ENCODE measurements around the gene KPTN. TPM values are rescaled to one million over a fixed set of nuclear protein-coding genes. Genes with fewer than 3 reads are reported as not detected.

The KPTN gene
- total and polyA plus RNA-seq, 2 experiments from 2014 or later: 3.1 to 9.6 TPM

GRCh38 chr19:47510516-47511127 is 26.6 kb upstream of the KPTN start:
- H3K4me3 ChIP-seq: no peak overlapping the region
- DNase-seq: no peak
- H3K27ac ChIP-seq: no peak overlapping the region
- peaks cover 31% of the 10 kb centered on the region for H3K4me1 ChIP-seq (ENCODE audit: insufficient read depth)
- no peaks in the 10 kb centered on the region for H4K20me1 ChIP-seq (ENCODE audit: insufficient read depth)
- 77 to 79% methylated on average over 12 of the region's 12 CpGs for WGBS, 2 experiments (ENCODE audit: low coverage in 1 of 2, low lambda C conversion rate in 2 of 2, missing lambda C conversion rate in 2 of 2)
- no peaks in the 10 kb centered on the region for H3K27me3 ChIP-seq (replicated peaks; ENCODE audit: insufficient read depth)
- TF ChIP-seq EZH2phosphoT487 (IDR thresholded peaks at IDR 0.05; ENCODE audit: insufficient read depth, low read depth): no peak
- no peak for TF ChIP-seq EZH2 (IDR thresholded peaks at IDR 0.05; ENCODE audit: insufficient read depth, poor library complexity, severe bottlenecking)
- no peaks in the 10 kb centered on the region for H3K9me2 ChIP-seq (ENCODE audit: insufficient read depth)
- H3F3A ChIP-seq (ENCODE audit: insufficient read depth): peaks cover 11% of the 10 kb centered on the region; the same call in 1 of the 2 replicates
- H3K9ac ChIP-seq: no peak overlapping the region
- 0 out of 2 replicates have a peak, but pooled peaks cover 4% of the 10 kb centered on the region for H3K36me3 ChIP-seq (ENCODE audit: low read depth)
- H3K4me2 ChIP-seq (ENCODE audit: unreplicated experiment): no peak overlapping the region
- H2AFZ ChIP-seq: no peak overlapping the region
- in situ Hi-C loops (cut with MboI): no loop called here
- H3K79me2 ChIP-seq (ENCODE audit: insufficient read depth): peaks cover 92% of the 10 kb centered on the region
- H3K9me3 ChIP-seq (ENCODE audit: low read depth): no peaks in the 10 kb centered on the region

- WGBS, 2 experiments (ENCODE audit: low coverage in 1 of 2, low lambda C conversion rate in 2 of 2, missing lambda C conversion rate in 2 of 2): 57 to 60% methylated on average over 8 of the region's 8 CpGs
- H3K4me3 ChIP-seq: no peak overlapping the region
- no peaks in the 10 kb centered on the region for H4K20me1 ChIP-seq (ENCODE audit: insufficient read depth)
Observed at GRCh38 chr19:47509973-47510372, 26.0 kb upstream of the KPTN start.

GRCh38 chr19:47509170-47509847 is 25.3 kb upstream of the KPTN start:
- peak overlapping the region; percentile 12 for H3K4me2 ChIP-seq (ENCODE audit: unreplicated experiment)
- H3K9me3 ChIP-seq (ENCODE audit: low read depth): no peaks in the 10 kb centered on the region
- H3K27ac ChIP-seq: no peak overlapping the region
- peaks cover 31% of the 10 kb centered on the region for H3K4me1 ChIP-seq (ENCODE audit: insufficient read depth)
- WGBS, 2 experiments (ENCODE audit: low coverage in 1 of 2, low lambda C conversion rate in 2 of 2, missing lambda C conversion rate in 2 of 2): 84% methylated on average over 20 of the region's 20 CpGs
- H3K4me3 ChIP-seq: no peak overlapping the region
- no peak overlapping the region for H2AFZ ChIP-seq
- no peaks in the 10 kb centered on the region for H3K27me3 ChIP-seq (replicated peaks; ENCODE audit: insufficient read depth)
- peaks cover 14% of the 10 kb centered on the region; the same call in 1 of the 2 replicates for H3F3A ChIP-seq (ENCODE audit: insufficient read depth)
- H3K36me3 ChIP-seq (ENCODE audit: low read depth): 0 out of 2 replicates have a peak, but pooled peaks cover 4% of the 10 kb centered on the region
- peaks cover 100% of the 10 kb centered on the region for H3K79me2 ChIP-seq (ENCODE audit: insufficient read depth)
- H3K9ac ChIP-seq: no peak overlapping the region
- H3K9me2 ChIP-seq (ENCODE audit: insufficient read depth): no peaks in the 10 kb centered on the region
- H4K20me1 ChIP-seq (ENCODE audit: insufficient read depth): no peaks in the 10 kb centered on the region
- in situ Hi-C loops (cut with MboI): no loop called here
- DNase-seq: no peak
- no peak for TF ChIP-seq EZH2 (IDR thresholded peaks at IDR 0.05; ENCODE audit: insufficient read depth, poor library complexity, severe bottlenecking)
- TF ChIP-seq EZH2phosphoT487 (IDR thresholded peaks at IDR 0.05; ENCODE audit: insufficient read depth, low read depth): no peak

More at GRCh38 chr19:47509973-47510372, 26.0 kb upstream of the KPTN start:
- H3K36me3 ChIP-seq (ENCODE audit: low read depth): 0 out of 2 replicates have a peak, but pooled peaks cover 4% of the 10 kb centered on the region
- no peak for TF ChIP-seq EZH2phosphoT487 (IDR thresholded peaks at IDR 0.05; ENCODE audit: insufficient read depth, low read depth)
- TF ChIP-seq EZH2 (IDR thresholded peaks at IDR 0.05; ENCODE audit: insufficient read depth, poor library complexity, severe bottlenecking): no peak
- H3K9me3 ChIP-seq (ENCODE audit: low read depth): no peaks in the 10 kb centered on the region
- H3F3A ChIP-seq (ENCODE audit: insufficient read depth): peaks cover 11% of the 10 kb centered on the region; the same call in 1 of the 2 replicates
- H3K4me1 ChIP-seq (ENCODE audit: insufficient read depth): peaks cover 31% of the 10 kb centered on the region
- in situ Hi-C loops (cut with MboI): no loop called here
- DNase-seq: peak; percentile 67
- peaks cover 98% of the 10 kb centered on the region for H3K79me2 ChIP-seq (ENCODE audit: insufficient read depth)
- no peaks in the 10 kb centered on the region for H3K27me3 ChIP-seq (replicated peaks; ENCODE audit: insufficient read depth)
- H3K27ac ChIP-seq: no peak overlapping the region
- no peaks in the 10 kb centered on the region for H3K9me2 ChIP-seq (ENCODE audit: insufficient read depth)
- H2AFZ ChIP-seq: no peak overlapping the region
- peak overlapping the region; percentile 12 for H3K4me2 ChIP-seq (ENCODE audit: unreplicated experiment)
- H3K9ac ChIP-seq: no peak overlapping the region

GRCh38 chr19:47508721-47509120 is 24.7 kb upstream of the KPTN start:
- H3K36me3 ChIP-seq (ENCODE audit: low read depth): peaks cover 4% of the 10 kb centered on the region; the same call in 1 of the 2 replicates
- H3K79me2 ChIP-seq (ENCODE audit: insufficient read depth): peaks cover 100% of the 10 kb centered on the region
- no peaks in the 10 kb centered on the region for H3K27me3 ChIP-seq (replicated peaks; ENCODE audit: insufficient read depth)
- no peak overlapping the region for H3K9ac ChIP-seq
- no peak overlapping the region for H3K4me3 ChIP-seq
- DNase-seq: no peak
- H2AFZ ChIP-seq: no peak overlapping the region
- WGBS, 2 experiments (ENCODE audit: low coverage in 1 of 2, low lambda C conversion rate in 2 of 2, missing lambda C conversion rate in 2 of 2): 97 to 99% methylated on average over 5 of the region's 5 CpGs
- in situ Hi-C loops (cut with MboI): no loop called here
- H3K9me2 ChIP-seq (ENCODE audit: insufficient read depth): no peaks in the 10 kb centered on the region
- no peak overlapping the region for H3K4me2 ChIP-seq (ENCODE audit: unreplicated experiment)
- no peak overlapping the region for H3K27ac ChIP-seq
- H3K4me1 ChIP-seq (ENCODE audit: insufficient read depth): peaks cover 31% of the 10 kb centered on the region
- H3F3A ChIP-seq (ENCODE audit: insufficient read depth): peaks cover 18% of the 10 kb centered on the region; the same call in 1 of the 2 replicates
- no peaks in the 10 kb centered on the region for H4K20me1 ChIP-seq (ENCODE audit: insufficient read depth)
- H3K9me3 ChIP-seq (ENCODE audit: low read depth): no peaks in the 10 kb centered on the region
- TF ChIP-seq EZH2 (IDR thresholded peaks at IDR 0.05; ENCODE audit: insufficient read depth, poor library complexity, severe bottlenecking): no peak
- TF ChIP-seq EZH2phosphoT487 (IDR thresholded peaks at IDR 0.05; ENCODE audit: insufficient read depth, low read depth): no peak
